GM19328 (cell line): ENCODE data around the gene CALML4.

Experiments
- ATAC-seq: cut with Tn5 transposase; IDR thresholded peaks from one replicate; pipeline ENCODE4 v1.9.1; 2021; ENCODE audit warnings: mild to moderate bottlenecking, moderate library complexity; ENCODE audit not compliant: unreplicated experiment

Gene CALML4

DNA sequence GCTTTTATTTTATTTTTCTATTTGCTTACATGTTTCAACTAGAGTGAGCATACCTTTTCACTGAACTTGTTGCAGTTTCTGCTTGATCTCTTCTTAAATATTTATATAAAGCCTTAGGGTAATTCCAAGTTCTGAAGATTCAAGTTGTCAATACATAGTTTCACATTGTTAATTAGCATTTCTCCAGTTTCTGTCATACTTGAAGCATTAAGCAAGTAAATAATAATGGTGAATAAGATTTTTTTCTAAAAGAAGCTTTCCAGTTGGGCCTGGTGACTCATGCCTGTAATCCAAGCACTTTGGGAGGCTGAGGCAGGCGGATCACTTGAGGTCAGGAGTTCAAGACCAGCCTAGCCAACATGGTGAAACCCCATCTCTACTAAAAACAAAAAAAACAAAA lies 53.9 kb downstream of the CALML4 start:
- ATAC-seq: no peak

DNA sequence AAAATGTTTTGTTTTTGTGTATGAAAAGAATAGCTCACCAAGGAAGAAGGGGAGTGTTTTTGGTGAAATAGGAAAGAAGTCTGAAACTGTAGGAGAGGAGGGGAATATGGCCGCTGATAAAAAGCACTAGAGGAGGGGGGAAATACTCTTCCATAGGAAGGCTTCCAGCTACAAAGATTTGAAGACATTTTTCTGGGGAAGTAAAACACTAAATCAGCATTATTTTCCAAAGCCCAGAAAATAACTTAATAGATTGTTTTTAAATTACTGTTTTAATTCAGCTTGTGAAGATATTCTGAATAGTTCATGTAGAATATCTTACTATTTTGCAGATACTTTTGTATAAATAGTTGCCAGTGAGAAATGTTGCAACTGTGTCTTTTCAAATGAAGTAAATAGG lies 54.9 kb downstream of the CALML4 start:
- no peak for ATAC-seq

DNA sequence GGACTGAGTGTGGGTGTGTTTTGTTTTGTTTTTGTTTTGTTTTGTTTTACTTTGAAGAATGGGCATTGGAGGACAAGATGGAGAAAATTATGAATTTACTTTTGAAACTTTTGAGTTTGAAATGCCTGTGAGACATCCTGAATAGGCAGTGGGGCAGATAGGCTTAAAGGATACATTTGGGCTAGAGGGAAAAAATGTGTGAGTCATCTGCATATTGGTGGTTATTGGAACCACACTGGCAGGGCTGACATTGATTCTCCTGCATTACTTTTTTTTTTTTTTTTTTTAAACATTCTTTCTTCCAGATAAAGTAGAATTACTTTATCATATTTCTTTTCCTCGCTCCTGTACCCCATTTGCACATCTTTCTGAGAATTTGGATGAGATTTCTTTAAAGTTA lies 56.1 kb downstream of the CALML4 start:
- no peak for ATAC-seq

DNA sequence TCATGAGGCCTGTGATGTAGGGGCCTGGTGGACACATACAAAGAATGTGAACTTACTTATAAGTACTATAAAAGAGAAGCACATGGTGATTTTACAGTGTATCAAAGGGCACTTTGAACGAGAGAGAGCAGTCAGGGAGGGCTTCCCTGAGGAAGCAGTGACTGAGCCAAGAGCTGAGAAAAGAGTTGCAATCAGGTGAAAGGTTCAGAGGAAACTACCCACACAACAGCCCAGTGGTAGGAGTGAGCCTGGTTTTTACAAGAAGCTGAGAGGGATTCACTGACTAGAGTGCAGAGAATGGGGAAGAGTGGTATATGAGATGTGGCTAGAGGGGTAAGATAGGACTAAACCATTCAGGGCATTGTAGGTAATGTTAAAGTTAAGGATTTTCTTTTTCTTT lies 57.1 kb downstream of the CALML4 start:
- no peak for ATAC-seq

- no peak for ATAC-seq
Observed at GRCh38 chr15:68145706-68146105, 59.4 kb downstream of the CALML4 start.

DNA sequence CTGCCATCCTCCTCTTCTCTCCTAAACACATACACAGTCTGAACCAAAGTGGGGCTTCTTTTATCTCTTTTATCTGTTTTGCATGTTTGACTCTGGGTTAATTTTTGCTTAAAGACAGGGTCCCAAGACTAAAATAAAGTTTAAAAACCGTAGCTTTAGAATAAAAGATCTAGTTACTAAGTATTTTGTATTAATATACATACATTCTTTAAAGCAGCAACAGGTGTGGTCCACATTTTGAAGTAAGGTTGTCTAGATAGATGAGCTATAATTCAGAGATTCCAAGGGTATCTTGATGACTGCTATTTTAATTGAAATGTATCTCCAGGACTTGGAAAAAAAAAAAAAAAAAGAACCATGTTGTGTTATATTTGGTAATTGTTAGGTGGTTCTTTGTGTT lies 61.3 kb downstream of the CALML4 start:
- no peak for ATAC-seq

GRCh38 chr15:68143129-68143528 lies 62.0 kb downstream of the CALML4 start:
- no peak for ATAC-seq
